ENCODE measurements around the gene EML4.
A peak's percentile ranks its signal among the peaks of the same experiment; 100 is the strongest.

Gene EML4

DNA sequence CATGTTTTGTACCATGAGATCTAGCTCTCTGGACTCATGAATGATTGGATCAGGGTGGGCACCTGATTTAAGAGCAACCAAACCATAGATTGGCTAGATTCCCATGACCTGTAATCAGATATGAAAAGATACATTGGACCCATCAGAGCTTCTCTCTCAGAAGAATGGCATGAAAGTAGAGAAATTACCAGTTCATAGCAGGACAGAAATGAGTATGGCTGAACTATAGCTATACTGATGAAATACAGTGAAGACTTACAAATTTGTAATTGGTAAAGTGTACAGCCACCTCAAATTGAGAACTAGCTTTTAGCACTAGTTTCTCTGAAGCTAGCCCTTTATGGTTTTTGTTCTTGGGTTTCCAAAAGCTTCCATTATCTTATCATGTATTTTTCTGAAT, 19.0 kb upstream of the EML4 start:
- no peak overlapping the region for H3K4me3 ChIP-seq (ENCODE audit: low read length, poor library complexity, severe bottlenecking)
- no peaks in the 10 kb centered on the region for H3K4me1 ChIP-seq (ENCODE audit: insufficient read depth, low read length, poor library complexity, severe bottlenecking)
- H3F3A ChIP-seq (ENCODE audit: low read depth): no peaks in the 10 kb centered on the region
- H2AFZ ChIP-seq (ENCODE audit: low read length): no peak overlapping the region
- no peak overlapping the region for H3K4me2 ChIP-seq (ENCODE audit: low read depth, low read length, poor library complexity, severe bottlenecking)
- H3K27me3 ChIP-seq (ENCODE audit: insufficient read depth, low read length, poor library complexity, severe bottlenecking): no peaks in the 10 kb centered on the region
- H3K36me3 ChIP-seq (ENCODE audit: insufficient read depth, low read length): no peaks in the 10 kb centered on the region
- no peaks in the 10 kb centered on the region for H3K79me2 ChIP-seq (ENCODE audit: insufficient read depth, low read length)
- no peaks in the 10 kb centered on the region for H3K9me3 ChIP-seq (ENCODE audit: insufficient read depth, low read depth, low read length)
- no peaks in the 10 kb centered on the region for H3K9me2 ChIP-seq (replicated peaks; ENCODE audit: low read depth, low read length)
- no peak overlapping the region for H3K9ac ChIP-seq (ENCODE audit: low read depth, low read length, poor library complexity, severe bottlenecking)
- no peaks in the 10 kb centered on the region for H4K20me1 ChIP-seq (ENCODE audit: insufficient read depth, low read length, poor library complexity, severe bottlenecking)
- TF ChIP-seq EZH2phosphoT487 (IDR thresholded peaks at IDR 0.05; ENCODE audit: borderline replicate concordance): no peak
- TF ChIP-seq, protein P1, sequence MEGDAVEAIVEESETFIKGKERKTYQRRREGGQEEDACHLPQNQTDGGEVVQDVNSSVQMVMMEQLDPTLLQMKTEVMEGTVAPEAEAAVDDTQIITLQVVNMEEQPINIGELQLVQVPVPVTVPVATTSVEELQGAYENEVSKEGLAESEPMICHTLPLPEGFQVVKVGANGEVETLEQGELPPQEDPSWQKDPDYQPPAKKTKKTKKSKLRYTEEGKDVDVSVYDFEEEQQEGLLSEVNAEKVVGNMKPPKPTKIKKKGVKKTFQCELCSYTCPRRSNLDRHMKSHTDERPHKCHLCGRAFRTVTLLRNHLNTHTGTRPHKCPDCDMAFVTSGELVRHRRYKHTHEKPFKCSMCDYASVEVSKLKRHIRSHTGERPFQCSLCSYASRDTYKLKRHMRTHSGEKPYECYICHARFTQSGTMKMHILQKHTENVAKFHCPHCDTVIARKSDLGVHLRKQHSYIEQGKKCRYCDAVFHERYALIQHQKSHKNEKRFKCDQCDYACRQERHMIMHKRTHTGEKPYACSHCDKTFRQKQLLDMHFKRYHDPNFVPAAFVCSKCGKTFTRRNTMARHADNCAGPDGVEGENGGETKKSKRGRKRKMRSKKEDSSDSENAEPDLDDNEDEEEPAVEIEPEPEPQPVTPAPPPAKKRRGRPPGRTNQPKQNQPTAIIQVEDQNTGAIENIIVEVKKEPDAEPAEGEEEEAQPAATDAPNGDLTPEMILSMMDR (conservative IDR thresholded peaks at IDR 0.05; ENCODE audit: low read length): no peak

DNA sequence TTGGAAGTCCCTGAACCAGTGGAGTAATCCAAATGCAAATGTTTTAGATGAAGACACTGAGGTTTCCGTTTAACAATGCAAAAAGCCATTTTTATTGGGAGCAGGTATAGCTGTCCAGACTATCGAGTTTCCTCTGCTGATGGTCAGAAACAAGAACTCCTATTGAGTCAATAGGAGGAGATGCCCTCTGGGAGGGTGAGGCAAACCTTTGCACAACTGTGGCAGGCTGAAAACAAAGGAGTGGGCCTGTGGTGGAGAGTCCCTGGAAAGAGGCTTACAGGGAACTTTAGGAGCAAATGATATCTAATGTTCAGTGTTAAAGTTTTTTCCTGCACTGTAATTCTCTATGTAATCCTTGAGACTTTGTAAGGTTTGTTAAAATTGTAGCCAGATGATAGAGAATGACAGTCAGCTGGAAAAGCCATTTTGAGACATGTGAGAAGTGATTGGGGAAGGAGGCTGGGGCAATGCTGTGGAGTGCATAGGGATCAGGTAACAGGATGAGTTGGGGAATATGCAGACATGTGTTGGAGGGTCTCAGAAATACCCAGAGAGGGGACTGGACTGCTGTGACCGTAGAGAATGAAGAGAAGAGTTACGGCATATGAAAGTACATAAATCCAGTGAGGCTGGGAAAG, 15.1 kb upstream of the EML4 start:
- Histone ChIP-seq H4K20me1 (ENCODE audit: insufficient read depth, low read length, poor library complexity, severe bottlenecking) (no peaks in the 10 kb centered on the region), H3K9ac (ENCODE audit: low read depth, low read length, poor library complexity, severe bottlenecking) (no peak overlapping the region), H3K4me3 (ENCODE audit: low read length, poor library complexity, severe bottlenecking) (no peak overlapping the region), H3K27me3 (ENCODE audit: insufficient read depth, low read length, poor library complexity, severe bottlenecking) (no peaks in the 10 kb centered on the region), H3K4me1 (ENCODE audit: insufficient read depth, low read length, poor library complexity, severe bottlenecking) (no peaks in the 10 kb centered on the region), H3F3A (ENCODE audit: low read depth) (no peaks in the 10 kb centered on the region), H3K4me2 (ENCODE audit: low read depth, low read length, poor library complexity, severe bottlenecking) (no peak overlapping the region), H2AFZ (ENCODE audit: low read length) (peak overlapping the region; percentile 10; the same call in 1 of the 2 replicates), H3K9me3 (ENCODE audit: insufficient read depth, low read depth, low read length) (no peaks in the 10 kb centered on the region), H3K36me3 (ENCODE audit: insufficient read depth, low read length) (no peaks in the 10 kb centered on the region), H3K9me2 (replicated peaks; ENCODE audit: low read depth, low read length) (no peaks in the 10 kb centered on the region), H3K79me2 (ENCODE audit: insufficient read depth, low read length) (no peaks in the 10 kb centered on the region)
- TF ChIP-seq, protein P1 (conservative IDR thresholded peaks at IDR 0.05; ENCODE audit: low read length): no peak
- no peak for TF ChIP-seq EZH2phosphoT487 (IDR thresholded peaks at IDR 0.05; ENCODE audit: borderline replicate concordance)

DNA sequence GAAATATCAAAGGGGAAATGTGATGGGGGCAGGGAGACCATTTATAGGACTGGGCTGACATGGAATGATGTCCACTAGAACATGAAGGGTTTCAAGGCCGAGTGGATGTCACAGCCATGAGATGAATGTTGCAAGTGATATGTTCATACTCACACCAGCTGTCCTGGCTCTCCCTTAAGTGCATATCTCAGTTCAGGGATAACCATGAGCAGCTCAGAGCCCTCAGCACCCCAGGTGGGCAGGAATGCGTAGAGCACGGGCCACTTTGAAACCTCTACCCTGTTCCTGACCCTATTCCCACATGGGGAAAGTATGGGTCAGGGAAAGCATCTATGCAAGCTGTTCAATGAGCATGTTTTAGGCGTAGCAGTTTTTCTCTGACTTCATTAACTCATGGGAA, 12.4 kb upstream of the EML4 start:
- no peak overlapping the region for H3K9ac ChIP-seq (ENCODE audit: low read depth, low read length, poor library complexity, severe bottlenecking)
- H3K27me3 ChIP-seq (ENCODE audit: insufficient read depth, low read length, poor library complexity, severe bottlenecking): no peaks in the 10 kb centered on the region
- no peak overlapping the region for H2AFZ ChIP-seq (ENCODE audit: low read length)
- H3K9me3 ChIP-seq (ENCODE audit: insufficient read depth, low read depth, low read length): no peaks in the 10 kb centered on the region
- no peaks in the 10 kb centered on the region for H3K79me2 ChIP-seq (ENCODE audit: insufficient read depth, low read length)
- no peak overlapping the region for H3K4me3 ChIP-seq (ENCODE audit: low read length, poor library complexity, severe bottlenecking)
- no peaks in the 10 kb centered on the region for H3K36me3 ChIP-seq (ENCODE audit: insufficient read depth, low read length)
- no peaks in the 10 kb centered on the region for H3F3A ChIP-seq (ENCODE audit: low read depth)
- no peaks in the 10 kb centered on the region for H4K20me1 ChIP-seq (ENCODE audit: insufficient read depth, low read length, poor library complexity, severe bottlenecking)
- H3K9me2 ChIP-seq (replicated peaks; ENCODE audit: low read depth, low read length): no peaks in the 10 kb centered on the region
- no peak overlapping the region for H3K4me2 ChIP-seq (ENCODE audit: low read depth, low read length, poor library complexity, severe bottlenecking)
- H3K4me1 ChIP-seq (ENCODE audit: insufficient read depth, low read length, poor library complexity, severe bottlenecking): no peaks in the 10 kb centered on the region
- TF ChIP-seq, protein P1 (conservative IDR thresholded peaks at IDR 0.05; ENCODE audit: low read length): no peak
- no peak for TF ChIP-seq EZH2phosphoT487 (IDR thresholded peaks at IDR 0.05; ENCODE audit: borderline replicate concordance)
